ENCODE measurements around the gene RHO. TPM values are rescaled to one million over a fixed set of nuclear protein-coding genes. Genes with fewer than 3 reads are reported as not detected.

RHO gene
- total and polyA plus RNA-seq, 4 donors = 0.01 TPM; not detected in 3

DNA sequence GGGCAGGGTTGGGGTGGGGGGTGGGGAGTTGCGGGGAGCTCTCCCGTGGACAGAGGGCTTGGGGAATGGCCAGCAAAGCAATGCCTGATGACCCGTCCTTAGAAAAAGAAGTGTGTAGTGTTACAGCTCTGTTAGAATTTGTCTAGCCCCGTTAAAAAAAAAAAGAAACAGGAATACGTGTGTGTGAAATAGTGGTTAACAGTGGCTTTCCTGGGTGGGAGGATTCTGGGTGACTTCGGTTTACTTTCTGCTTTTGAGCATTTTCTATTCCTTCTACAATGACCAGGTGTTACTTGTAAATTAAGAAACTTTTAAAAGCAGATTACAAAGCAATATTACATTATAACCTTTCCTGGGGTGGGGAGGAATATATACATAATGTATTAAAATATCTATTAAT lies 39.5 kb downstream of the RHO start:
- Histone ChIP-seq H3K4me3 (no peak overlapping the region), H3K4me1 (ENCODE audit: control insufficient read depth in 5 of 5, insufficient read depth in 5 of 5, low read length in 5 of 5) (peaks cover 0 to 29% (median 2%) of the 10 kb centered on the region in 5 donors), H3K27ac (ENCODE audit: low read depth in 1 of 2, low read length in 1 of 2) (no peak overlapping the region), H3K27me3 (ENCODE audit: control insufficient read depth in 3 of 3, insufficient read depth in 3 of 3, low read length in 2 of 3) (no peaks in the 10 kb centered on the region), H3K9ac (ENCODE audit: insufficient read depth in 1 of 2, low read length in 2 of 2) (no peak overlapping the region), H3K36me3 (ENCODE audit: control insufficient read depth in 4 of 4, insufficient read depth in 4 of 4, low read length in 4 of 4) (peaks cover 0 to 78% (median 29%) of the 10 kb centered on the region in 4 donors), H3K9me3 (ENCODE audit: control insufficient read depth in 4 of 4, insufficient read depth in 3 of 4, low read length in 3 of 4) (no peaks in the 10 kb centered on the region)
- ATAC-seq (ENCODE audit: insufficient read depth, low FRiP score) = no peak
- TF ChIP-seq, protein P1, sequence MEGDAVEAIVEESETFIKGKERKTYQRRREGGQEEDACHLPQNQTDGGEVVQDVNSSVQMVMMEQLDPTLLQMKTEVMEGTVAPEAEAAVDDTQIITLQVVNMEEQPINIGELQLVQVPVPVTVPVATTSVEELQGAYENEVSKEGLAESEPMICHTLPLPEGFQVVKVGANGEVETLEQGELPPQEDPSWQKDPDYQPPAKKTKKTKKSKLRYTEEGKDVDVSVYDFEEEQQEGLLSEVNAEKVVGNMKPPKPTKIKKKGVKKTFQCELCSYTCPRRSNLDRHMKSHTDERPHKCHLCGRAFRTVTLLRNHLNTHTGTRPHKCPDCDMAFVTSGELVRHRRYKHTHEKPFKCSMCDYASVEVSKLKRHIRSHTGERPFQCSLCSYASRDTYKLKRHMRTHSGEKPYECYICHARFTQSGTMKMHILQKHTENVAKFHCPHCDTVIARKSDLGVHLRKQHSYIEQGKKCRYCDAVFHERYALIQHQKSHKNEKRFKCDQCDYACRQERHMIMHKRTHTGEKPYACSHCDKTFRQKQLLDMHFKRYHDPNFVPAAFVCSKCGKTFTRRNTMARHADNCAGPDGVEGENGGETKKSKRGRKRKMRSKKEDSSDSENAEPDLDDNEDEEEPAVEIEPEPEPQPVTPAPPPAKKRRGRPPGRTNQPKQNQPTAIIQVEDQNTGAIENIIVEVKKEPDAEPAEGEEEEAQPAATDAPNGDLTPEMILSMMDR (IDR thresholded peaks at IDR 0.05; ENCODE audit: control extremely low read depth, extremely low read depth) = no peak
- DNase-seq = no peak
- 54 to 60% methylated on average over 6 of the region's 6 CpGs for WGBS, 2 donors

DNA sequence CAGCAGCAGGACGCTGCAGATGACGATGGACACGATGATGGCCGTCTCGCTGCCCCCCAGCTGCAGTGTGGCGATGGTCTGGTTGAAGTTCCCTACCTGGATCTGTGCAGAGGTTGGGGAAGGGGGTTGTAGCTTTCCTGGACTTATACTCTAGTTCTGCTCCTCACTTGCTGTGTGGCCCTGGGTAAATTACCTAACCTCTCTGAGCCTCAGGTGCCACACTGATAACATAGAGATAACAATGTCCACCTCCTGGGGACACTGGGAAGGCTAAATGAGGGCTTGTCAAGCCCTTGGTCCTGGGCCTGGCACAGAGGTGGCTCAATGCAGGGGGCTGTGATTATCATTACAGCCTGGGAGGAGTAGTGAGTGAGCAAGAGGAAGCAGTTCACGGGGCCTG lies 41.4 kb downstream of the RHO start:
- TF ChIP-seq, protein P1 (IDR thresholded peaks at IDR 0.05; ENCODE audit: control extremely low read depth, extremely low read depth) = no peak
- Histone ChIP-seq H3K9ac (ENCODE audit: insufficient read depth in 1 of 2, low read length in 2 of 2) (no peak overlapping the region), H3K9me3 (ENCODE audit: control insufficient read depth in 4 of 4, insufficient read depth in 3 of 4, low read length in 3 of 4) (no peaks in the 10 kb centered on the region), H3K36me3 (ENCODE audit: control insufficient read depth in 4 of 4, insufficient read depth in 4 of 4, low read length in 4 of 4) (peaks cover 0 to 79% (median 31%) of the 10 kb centered on the region in 4 donors), H3K4me3 (no peak overlapping the region), H3K27ac (ENCODE audit: low read depth in 1 of 2, low read length in 1 of 2) (no peak overlapping the region), H3K4me1 (ENCODE audit: control insufficient read depth in 5 of 5, insufficient read depth in 5 of 5, low read length in 5 of 5) (peaks cover 0 to 16% (median 2%) of the 10 kb centered on the region in 5 donors), H3K27me3 (ENCODE audit: control insufficient read depth in 3 of 3, insufficient read depth in 3 of 3, low read length in 2 of 3) (no peaks in the 10 kb centered on the region)
- ATAC-seq (ENCODE audit: insufficient read depth, low FRiP score) = no peak
- no peak for DNase-seq
- WGBS, 2 donors = 86 to 95% methylated on average over 7 of the region's 7 CpGs

GRCh38 chr3:129571605-129572547 lies 43.4 kb downstream of the RHO start:
- Histone ChIP-seq H3K4me1 (ENCODE audit: control insufficient read depth in 5 of 5, insufficient read depth in 5 of 5, low read length in 5 of 5) (peaks cover 0 to 7% (median under 1%) of the 10 kb centered on the region in 5 donors), H3K27ac (ENCODE audit: low read depth in 1 of 2, low read length in 1 of 2) (no peak overlapping the region), H3K9ac (ENCODE audit: insufficient read depth in 1 of 2, low read length in 2 of 2) (no peak overlapping the region), H3K9me3 (ENCODE audit: control insufficient read depth in 4 of 4, insufficient read depth in 3 of 4, low read length in 3 of 4) (no peaks in the 10 kb centered on the region), H3K36me3 (ENCODE audit: control insufficient read depth in 4 of 4, insufficient read depth in 4 of 4, low read length in 4 of 4) (peaks cover 0 to 76% (median 26%) of the 10 kb centered on the region in 4 donors), H3K4me3 (no peak overlapping the region), H3K27me3 (ENCODE audit: control insufficient read depth in 3 of 3, insufficient read depth in 3 of 3, low read length in 2 of 3) (no peaks in the 10 kb centered on the region)
- DNase-seq = no peak
- WGBS, 2 donors = 95 to 96% methylated on average over 22 of the region's 22 CpGs
- TF ChIP-seq, protein P1 (IDR thresholded peaks at IDR 0.05; ENCODE audit: control extremely low read depth, extremely low read depth) = no peak
- ATAC-seq (ENCODE audit: insufficient read depth, low FRiP score) = no peak

Measured in lung (tissue), 12 donors.